HG02678 (cell line): Measurements from ENCODE around the gene ENAH.
"Not testable (repeated sequence)": the region's sequence is repeated elsewhere in the genome, so short reads cannot be mapped to it uniquely, and the experiment has no call there.

Experiments used
- ATAC-seq: cut with Tn5 transposase; IDR thresholded peaks from one replicate; pipeline ENCODE4 v1.9.1; 2021; ENCODE audit warnings: mild to moderate bottlenecking, moderate library complexity; ENCODE audit not compliant: unreplicated experiment

ENAH gene

DNA sequence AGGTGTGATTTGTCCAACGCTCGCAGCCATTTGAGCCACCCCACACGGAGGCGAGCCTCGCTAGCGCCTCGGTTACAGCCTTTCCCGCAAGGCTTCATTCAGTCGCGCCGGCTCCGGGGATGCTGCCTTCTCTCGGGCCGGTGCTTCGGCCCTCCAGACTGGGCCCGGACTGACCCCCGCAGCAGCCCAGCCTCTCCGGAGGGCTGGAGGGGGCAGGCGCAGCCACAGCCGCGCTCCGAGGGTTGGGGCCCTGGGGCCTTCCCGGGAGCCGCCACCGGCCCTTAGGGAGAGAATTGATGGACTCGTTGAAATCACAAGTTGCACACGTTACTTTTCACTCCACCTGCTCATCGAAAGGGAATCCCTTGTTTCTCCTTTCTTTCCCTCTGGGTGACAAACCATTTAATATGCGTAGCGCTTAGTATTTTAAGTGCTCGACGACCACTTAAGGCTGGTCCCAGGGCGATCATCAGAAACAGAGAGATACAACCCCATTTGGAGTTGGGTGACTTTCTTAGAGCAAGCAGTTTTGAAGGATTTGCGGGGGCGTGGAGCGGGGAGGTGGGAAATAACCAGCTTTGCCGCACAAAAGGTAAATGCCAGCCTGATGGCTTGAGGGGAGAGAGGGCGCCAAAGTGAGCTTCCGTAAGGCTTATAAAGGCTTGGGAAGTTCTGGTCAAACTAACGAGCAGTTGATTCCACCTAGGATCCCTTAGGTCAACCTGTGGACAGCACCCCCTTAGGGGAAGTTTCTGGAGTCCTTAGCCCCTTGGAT lies 24.6 kb upstream of the ENAH start:
- ATAC-seq = no peak

DNA sequence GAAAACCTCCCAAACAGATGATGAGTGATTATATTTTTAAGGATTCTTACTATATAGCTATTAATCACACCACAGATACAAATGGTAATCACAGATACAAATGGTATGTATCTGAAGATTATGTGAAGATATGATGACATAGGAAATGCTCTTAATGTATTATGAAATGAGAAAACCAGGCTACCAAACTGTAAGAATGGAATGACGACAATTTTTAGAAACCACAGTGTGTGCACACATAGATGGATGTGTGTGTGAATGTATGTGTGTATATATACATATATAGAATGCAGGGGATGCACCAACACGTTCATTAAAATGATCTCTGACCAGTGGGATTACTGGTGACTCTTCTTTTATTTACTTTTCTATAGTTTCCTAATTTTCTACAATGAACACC lies 21.5 kb upstream of the ENAH start:
- no peak for ATAC-seq

DNA sequence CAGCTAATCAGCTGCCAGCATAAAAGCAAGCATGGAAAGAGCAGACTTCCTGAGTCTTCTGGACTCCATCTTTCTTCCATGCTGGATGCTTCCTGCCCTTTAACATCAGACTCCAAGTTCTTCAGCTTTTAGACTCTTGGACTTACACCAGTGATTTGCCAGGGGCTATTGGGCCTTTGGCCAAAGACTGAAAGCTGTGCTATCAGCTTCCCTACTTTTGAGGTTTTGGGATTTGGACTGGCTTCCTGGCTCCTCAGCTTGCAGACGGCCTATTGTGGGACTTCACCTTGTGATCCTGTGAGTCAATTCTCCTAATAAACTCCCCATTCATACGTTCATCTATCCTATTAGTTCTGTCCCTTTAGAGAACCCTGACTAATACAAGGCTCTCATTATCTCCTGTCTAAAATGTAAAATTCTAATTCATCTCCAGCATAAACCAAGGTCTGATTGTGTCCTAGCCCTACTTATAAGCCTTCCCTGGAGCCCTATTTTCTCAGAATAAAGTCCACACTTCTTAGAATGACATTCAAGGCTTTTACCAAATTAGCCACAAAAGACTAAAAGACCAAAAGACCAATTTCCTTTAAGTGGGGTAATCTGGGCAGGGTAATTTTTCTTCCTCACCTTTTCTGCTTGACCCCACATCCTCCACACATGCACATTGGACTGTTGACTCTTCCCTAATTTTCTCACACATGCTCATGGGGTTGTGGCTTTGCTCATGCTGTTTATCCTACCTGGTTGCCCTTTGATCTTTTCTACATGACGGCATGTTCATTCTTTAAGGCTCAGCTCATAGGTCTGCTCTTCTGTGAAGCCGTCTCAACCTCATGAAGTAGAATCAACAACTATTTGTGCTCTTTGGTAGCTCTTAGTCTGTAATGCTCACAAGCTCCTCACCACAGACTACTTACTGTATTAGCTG lies 18.1 kb upstream of the ENAH start:
- ATAC-seq = no peak

DNA sequence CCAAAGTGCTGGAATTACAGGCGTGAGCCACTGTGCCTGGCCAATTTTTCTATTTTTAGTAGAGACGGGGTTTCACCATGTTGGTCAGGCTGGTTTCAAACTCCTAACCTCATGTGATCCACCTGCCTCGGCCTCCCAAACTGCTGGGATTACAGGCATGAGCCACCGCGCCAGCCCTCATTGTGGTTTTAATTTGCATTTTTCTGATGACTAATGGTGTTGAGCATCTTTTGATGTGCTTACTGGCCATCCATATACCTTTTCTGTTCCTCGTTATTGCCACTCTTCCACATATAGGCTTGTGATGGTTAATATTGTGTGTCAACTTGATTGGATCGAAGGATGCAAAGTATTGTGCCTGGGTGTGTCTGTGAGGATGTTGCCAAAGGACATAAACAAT lies 17.4 kb upstream of the ENAH start:
- ATAC-seq = no peak

DNA sequence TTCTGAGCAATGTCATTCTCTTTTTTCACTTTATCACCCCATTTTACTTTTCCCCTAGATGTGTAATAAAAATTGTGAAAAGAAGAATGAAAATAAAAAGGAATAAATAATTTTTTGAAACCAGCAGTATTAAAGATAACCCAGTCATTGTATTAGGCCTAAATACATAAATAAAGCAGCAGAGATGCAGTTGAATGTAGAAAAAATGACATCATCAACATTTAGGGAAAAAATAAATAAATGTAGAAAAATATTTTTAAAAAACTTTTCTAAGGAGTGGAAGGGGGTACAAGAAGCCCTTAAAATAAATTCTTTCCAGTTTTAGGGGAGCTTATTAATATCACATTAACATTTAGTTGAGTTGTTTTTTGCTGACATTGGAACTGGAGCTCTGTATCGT lies 15.3 kb upstream of the ENAH start:
- no peak for ATAC-seq

DNA sequence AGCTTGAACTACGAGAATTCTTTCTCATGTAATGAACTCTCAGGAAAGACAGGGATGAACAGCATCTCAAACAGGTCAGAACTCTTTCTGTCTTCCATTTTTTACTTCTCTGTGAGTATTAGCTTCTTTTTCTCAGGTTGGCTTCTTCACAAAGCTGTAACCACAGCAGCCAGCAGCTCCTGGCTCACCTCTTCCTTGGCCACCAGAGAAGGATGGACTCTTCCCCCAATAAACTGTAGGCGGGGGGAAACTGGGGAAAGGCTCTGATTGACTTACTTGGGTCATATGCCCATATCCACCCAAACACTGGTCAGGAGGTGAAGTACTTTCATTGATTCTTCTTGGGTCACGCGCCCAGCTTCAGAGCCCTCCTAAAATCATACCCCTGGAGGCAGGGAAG lies 14.4 kb upstream of the ENAH start:
- no peak for ATAC-seq

DNA sequence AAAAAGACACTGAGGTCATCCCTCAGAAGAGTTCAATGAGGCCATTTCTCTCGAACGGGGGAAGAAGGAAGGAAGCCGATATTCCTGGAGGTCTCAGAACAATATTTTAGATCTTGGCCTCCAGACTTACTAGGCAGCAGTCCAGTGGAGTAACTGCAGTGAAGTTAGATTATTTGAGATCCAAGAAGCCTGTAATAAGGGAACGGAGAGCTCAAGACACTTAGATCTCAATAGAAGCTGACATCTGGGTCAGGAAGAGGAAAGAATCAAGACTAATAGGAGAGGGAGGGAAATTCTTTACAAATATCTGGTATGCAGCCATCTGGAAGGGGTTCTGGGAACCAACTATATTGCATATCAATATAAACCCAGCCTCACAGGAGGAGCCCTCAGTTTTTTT lies 13.6 kb upstream of the ENAH start:
- ATAC-seq = no peak

DNA sequence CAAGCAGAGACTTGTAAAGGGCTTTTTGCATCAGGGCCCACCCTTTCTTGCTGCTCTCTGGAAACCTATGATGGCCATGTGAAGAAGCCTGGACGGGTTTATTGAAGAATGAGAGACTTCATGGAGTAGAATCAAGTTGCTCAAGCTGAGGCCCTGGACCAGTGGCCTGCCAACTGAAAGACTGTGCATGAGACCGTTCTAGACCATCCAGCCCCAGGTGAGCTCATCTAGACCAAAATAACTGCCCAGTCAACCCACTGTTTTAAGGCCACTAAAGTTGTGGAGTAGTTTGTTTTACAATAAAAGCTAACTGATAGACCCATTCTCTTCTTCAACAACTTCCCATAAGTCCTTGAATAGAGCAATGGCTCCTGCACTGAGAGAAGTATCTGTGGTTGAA lies 11.8 kb upstream of the ENAH start:
- no peak for ATAC-seq

DNA sequence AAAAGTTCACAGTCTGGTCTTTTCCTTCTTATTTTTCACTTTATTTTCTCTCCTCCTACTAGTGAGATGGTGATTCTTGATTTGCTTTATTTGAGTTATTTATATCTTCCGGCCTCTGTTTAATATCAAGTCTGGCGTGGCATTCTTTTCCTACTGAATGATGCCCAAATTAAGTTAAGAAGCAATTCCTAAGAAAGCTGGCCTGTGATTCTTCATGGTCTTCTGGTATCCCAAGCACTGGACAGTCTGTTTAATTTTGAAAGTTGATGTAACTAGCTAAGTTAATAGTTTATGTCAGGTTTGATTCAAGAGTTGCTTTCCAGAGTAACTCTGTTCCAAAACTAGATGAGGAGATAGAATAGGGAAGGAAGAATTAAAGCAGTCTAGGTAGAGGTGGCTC lies 9.2 kb upstream of the ENAH start:
- no peak for ATAC-seq

DNA sequence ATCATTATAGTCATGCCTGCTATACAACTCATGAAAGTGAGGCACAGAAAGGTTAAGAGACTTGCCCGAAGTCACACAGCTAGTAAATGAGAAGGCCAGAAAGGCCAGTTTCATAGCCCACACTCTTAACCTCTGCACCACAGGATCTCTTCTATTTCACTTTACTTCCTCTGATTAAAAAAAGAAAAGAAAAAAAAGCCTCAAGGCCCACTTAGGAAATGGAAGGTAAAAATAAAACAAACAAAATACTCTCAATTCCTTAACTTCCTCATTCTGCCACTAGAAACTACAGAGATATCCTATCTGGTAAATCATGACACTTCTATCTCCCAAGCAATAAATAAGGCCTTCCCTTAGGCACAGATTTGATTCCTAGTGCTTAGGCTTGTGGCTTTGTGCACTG lies 7.6 kb upstream of the ENAH start:
- no peak for ATAC-seq

DNA sequence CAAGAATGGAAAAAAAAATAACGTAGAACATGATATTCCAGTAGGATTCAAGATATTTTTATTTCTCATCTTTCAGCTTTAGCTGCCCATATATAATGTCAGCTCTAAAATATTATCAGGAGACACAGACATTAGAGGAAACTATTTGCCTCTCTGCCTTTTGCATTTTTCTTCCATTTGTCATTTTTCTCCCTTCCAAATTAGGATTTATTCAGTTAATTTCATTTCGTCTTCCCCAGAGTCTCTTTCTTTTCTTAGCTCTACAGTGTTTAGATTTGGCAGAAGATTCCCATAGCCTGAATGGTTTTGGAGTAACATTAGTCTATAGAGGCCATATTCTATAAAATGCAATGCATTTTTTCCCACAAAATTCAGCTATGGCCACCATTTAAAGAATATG lies 5.1 kb upstream of the ENAH start:
- ATAC-seq = no peak

DNA sequence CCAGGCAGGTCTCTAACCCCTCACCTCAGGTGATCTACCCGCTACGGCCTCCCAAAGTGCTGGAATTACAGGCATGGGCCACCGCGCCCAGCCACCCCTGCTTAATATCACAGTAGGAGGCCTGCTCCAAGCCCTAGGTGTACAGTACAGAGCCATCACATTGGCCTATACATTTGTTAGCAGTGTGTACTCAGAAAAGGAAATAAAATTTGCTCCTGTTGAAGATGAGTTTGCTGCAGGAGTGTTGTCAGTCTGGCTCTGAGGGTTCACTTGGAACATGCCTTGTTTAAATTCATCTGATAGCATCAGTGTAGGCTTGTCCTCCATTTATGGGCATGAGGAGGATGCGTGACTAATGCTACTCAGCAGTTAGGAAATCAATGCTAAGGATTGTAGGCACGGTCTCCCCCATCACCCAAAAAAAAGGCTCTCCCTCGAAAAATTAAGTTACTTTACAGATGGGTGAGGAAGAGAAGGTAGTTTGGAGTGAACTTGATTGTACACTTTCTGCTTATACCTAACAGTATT lies 4.6 kb upstream of the ENAH start:
- ATAC-seq = no peak

DNA sequence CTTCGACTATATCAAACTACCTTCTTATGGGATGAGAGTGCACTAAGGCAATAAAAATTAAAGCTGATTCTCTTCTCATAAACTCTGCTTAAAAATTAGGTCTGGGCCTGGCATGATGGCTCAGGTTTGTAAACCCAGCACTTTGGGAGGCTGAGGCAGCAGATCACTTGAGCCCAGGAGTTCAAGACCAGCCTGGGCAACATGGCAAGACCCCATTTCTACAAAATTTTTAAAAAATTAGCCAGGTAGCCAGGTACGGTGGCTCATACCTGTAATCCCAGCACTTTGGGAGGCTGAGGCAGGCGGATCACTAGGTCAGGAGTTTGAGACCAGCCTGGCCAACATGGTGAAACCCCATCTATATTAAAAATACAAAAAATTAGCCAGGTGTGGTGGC lies 3.3 kb upstream of the ENAH start:
- not testable (repeated sequence) for ATAC-seq

DNA sequence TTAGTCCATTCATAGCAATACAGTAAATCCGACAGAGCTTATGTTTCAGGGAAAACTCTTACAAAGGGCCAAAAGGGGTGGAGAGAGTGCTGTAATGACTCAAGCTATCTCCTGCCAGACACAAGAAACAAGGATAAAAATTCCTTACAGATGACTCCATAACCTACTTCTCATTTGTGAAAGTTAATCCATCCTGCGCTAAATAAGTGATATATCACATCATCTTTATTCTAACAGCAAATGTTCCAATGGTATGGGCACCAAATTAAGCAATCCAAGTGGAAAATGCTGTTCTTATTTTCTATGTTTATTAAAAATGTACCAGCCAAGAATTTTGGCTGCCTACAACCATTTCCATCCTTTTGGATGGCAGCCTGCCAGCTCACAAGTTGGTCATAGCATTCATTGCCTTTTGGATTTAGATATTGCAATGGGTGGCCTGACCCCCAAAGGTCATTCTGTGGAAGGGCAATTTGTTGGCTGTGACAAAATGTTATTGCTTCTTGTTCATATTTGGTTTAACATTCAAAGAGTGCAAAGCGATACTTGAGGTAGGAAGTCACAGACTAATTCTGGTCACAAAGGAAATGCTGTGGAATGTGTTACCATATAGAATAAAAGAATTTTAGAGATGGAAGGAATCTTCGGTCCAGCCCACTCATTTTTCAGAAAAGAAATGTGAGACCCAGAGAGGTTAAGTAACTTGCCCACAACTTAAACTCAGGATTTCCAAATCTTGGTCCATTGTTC lies 2.8 kb upstream of the ENAH start:
- no peak for ATAC-seq

DNA sequence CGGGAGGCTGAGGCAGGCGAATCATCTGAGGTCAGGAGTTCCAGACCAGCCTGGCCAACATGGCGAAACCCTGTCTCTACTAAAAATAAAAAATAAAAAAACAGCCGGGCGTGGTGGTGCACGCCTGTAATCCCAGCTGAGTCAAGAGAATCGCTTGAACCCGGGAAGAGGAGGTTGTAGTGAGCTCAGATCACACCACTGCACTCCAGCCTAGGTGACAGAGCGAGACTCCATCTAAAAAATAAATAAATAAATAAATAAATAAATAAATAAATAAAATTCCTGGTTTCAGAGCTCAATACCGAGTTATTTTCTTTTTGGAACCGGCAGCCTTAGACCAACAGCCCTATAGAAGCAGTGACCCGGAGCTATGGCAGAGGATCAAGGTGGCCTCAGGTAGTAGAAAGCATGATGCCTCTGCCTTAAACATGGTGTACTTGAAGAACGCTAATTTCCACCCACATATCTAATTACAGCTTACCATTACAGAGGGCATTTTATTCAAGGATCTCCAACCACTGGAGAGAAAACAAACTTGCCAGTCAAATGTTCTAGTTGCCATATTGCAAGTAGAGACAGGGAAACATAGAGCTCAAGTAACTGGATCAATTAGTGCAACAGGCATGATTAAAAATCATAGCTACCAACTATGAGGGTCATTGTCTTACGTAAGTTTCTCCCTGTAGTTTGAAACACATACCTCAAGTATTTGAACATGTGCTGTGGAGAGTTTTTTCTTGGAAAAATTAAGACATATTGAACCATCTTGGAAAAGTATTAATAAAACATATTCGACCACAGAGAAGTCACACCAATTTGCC lies 2.0 kb upstream of the ENAH start:
- ATAC-seq = no peak

DNA sequence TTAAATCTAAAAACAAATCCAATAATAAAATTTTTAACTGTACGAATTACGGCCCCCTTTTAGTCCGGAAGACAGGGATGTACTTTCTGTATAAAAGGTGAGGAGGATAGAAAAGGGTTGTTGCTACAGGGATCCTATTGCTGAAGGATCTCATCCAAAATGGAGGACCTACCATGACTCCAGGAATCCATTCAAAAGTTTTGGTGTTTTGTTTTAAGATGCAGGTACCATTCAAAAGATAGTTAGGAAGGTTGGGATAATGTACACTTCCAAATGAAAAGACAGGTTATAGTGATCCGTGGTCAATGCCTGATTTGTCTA lies 1.3 kb upstream of the ENAH start:
- no peak for ATAC-seq

DNA sequence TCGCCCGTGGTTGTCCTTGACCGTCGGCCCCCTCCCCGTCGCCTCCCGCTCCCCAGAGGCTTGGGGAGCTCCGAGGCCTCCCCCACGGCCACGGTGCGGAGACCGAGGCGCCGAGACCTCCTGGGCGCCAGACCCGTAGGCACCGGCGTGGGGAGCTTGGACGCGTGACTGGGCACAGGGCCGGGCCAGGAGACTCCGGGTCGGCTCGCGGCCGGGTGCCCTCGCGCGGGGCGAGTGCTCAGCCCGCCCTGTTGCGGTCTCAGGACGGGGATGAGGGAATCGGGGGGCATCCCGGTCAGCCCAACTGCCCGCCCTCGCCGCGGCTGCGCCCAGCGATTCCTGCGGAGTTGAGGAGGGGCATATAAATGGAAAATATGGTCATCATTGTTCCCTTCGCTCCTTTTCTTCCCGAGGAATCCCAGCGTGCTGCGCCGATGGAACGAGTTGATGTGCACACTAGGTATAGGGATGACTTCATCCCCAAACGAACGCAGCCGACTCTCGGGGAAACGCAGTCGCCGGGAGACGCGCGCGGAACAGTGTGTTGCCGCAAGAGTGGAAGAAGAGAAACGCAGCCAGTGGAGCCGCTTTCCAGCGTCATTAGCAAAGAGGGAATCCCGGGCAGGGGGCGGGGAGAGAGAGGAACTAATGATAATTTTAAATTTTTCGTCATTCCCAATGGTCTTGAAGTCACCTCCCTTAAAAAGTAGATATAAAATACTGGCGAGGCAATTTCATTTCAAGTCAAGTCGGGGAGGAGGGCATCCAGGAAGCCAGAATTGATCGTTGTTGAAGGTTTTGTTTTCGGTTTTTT lies 747 bp upstream of the ENAH start:
- ATAC-seq = peak; percentile 20

DNA sequence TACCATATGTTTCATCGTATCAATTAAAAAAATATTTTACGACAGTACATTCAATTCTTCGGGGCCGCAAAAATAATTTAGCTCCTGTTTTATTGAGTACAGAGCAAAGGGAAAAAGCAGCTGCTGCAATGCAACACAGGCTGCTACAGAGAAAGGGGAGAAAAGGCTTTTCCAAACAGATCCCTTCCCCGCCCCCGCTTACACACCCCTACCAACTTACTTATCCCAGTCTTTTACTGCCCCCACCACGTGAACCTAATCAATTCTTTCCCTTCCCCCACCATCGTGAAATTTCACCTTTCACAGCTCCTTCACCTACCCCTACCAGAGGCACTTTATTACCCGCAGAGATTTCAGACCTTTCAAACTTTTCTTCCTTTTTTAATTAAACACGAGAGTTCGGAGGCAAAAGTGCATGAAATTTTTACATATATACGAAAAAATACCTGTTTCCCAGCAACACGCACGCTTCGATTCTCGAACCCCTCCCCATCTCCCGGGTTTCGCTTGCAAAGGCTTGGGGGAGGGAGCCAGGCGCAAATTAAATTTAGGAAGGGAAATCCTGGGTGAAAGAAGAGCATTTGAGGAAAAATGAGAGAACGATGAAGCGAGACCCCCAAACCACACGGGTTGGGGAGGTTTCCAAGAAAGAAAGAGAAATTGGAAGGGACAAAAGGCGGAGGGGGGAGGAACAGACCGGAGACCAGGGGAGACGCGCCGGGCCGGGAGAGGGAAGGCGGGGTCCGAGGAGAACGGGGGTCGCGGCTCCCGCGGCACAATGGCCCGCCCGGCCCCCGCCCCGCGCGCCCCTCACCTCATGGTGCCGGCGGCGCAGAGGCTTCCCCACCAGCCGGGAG lies 823 bp downstream of the ENAH start:
- ATAC-seq = no peak

DNA sequence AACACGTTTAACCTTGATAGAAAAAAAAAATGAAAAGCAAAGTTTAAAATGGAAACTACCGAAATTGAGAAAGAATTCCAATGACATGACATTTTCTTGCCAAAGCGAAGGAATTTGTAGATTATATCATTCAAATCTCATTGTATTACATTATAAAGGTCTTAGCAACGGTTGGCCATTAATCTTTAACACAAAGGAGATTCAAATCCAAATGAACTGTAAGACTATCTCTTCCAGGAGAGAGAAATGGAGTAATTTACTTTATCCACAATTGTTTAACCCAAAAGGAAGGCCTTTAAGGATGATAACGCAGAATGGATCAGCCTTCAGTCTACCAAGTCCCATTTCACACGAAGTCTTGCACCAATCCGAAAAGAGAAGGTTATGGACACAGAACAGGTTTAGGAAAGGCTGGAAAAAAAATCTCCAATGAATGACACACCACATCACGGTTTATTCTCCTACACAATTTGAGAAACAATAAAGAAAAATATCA lies 1.5 kb downstream of the ENAH start:
- ATAC-seq = no peak
